NK-92 (cell line): Measurements from ENCODE around the gene CCRL2.
"Not testable (repeated sequence)": the region's sequence is repeated elsewhere in the genome, so short reads cannot be mapped to it uniquely, and the experiment has no call there.

ENCODE experiments used
- DNase-seq: peaks from one replicate; lab custom pipeline; 2025; ENCODE audit not compliant: unreplicated experiment; lab: John Stamatoyannopoulos, UW

CCRL2 gene

DNA sequence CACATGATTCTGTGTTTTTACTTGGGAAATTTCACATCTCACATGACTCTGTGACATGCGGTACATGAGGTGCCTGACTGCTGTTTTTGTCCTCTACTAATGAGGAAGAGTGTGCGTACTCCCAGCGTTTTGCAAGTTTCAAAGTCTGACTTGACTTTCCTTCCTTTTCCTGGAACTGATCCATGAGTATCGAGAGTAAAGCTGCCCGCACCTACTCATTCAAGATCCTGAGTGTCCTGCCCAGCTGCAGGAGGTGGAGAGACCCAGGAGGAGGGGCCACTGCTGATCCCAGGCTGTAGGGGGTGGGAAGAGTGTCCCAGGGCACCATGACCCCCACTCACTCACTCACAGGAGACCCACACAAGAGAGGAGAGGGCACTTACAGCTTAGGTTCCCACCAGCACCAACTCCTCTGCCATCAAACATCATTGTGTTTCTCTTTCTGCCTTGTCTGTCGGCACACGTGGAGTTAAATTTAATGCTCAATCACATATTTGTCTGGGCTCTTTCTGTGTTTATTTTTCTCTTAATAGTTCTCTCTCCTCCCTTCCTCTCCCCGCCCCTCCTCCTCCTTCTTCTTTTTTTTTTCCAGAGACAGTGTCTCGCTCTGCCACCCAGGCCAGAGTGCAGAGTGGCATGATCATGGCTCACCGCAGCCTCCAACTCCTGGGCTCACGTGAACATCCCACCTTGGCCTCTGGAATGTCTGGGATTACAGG lies 1.6 kb upstream of the CCRL2 start:
- no peak for DNase-seq

DNA sequence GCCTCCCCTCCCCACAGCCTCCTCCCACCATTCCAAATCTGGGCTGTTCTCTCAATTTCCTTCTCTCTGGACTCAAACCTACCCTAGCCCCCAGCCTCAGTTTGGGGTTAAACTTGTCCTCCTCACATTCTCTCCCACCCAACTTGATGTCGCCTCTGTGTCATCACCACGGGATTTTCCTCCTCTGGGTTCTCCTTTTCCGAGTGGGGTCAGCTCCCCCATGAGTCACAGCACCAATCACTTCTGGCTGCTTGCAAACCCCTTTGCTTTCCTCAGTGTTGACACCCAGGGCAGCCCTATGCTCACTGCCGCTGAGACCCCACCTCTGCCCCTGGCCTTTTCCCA lies 644 bp upstream of the CCRL2 start:
- no peak for DNase-seq

DNA sequence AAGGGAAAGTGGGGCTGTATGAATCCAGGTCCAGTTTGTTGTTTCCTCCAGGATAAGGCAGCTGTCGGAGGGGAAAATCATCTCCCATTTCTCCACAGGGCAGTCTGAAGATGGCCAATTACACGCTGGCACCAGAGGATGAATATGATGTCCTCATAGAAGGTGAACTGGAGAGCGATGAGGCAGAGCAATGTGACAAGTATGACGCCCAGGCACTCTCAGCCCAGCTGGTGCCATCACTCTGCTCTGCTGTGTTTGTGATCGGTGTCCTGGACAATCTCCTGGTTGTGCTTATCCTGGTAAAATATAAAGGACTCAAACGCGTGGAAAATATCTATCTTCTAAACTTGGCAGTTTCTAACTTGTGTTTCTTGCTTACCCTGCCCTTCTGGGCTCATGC lies 911 bp downstream of the CCRL2 start:
- no peak for DNase-seq

DNA sequence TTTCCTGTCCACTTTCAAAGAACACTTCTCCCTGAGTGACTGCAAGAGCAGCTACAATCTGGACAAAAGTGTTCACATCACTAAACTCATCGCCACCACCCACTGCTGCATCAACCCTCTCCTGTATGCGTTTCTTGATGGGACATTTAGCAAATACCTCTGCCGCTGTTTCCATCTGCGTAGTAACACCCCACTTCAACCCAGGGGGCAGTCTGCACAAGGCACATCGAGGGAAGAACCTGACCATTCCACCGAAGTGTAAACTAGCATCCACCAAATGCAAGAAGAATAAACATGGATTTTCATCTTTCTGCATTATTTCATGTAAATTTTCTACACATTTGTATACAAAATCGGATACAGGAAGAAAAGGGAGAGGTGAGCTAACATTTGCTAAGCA lies 1.8 kb downstream of the CCRL2 start:
- no peak for DNase-seq

DNA sequence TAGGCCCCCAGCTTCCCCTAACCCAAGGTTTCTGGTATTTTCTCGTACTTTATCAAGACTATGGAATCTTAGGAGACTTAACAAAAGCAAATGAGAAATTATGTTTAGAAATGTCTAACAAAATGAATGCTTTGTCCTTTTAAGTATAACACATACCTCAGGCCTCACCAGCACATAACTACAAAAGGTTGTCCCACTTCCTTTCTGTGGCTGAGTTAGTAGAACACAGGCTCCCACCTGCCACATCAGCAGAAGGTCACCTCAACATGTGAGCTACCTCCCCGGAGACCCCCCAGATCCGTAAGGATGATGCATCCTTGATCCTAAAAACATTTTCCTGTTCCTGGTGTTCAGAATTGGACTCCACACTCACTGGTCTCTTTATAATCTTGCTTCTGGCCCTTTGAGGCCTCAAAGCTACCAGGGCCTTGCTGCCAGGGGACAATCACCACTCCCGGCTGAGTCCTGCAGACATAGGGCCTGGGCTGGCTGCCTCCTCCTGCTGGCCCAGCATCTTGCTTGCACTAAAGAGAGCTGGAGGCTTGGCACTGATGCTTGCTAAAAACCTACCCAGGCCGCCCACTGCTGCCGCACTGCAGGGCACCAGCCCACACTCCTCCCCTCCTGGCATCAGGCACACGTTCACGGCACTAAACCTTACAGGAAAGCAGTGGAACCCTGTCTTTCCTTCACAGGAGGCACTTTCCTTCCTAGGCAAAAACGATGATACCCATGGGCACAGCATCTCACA lies 2.9 kb downstream of the CCRL2 start:
- DNase-seq = no peak

DNA sequence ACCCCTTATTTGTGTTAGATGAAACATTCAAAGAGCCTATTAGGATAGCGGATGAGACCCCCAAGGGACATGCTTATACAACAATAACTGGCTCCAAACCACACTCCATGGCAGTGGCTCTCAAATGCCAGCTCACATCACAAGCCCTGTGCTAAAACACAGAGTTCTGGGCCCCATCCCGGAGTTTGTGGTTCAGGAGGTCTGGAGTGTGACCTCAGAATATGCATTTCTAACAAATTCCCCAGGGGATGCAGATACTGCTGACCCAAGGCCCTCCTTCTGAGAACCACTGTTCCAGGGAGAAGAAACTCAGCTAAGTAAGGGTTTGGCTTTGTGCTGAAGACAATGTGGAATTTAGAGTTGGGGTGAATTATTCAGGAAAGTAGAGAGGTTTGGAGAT lies 3.6 kb downstream of the CCRL2 start:
- DNase-seq = no peak

DNA sequence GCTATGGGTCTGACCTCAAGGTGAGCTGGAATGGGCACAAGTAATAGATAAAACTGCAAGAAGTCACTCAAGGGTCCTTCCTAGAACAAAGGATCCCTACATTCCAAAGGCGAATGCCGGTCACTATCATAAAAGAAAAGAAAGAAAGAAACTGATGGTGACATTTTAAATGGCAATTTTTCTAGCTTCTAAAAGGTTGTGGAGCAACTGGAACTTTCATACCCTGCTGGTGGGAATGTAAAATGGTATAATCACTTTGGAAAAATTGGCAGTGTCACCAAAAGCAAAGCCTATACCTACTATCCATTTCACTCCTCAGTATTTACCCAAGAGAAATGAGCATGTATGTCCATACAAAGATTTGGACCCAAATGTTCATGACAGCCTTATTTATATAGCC lies 4.2 kb downstream of the CCRL2 start:
- DNase-seq = no peak

DNA sequence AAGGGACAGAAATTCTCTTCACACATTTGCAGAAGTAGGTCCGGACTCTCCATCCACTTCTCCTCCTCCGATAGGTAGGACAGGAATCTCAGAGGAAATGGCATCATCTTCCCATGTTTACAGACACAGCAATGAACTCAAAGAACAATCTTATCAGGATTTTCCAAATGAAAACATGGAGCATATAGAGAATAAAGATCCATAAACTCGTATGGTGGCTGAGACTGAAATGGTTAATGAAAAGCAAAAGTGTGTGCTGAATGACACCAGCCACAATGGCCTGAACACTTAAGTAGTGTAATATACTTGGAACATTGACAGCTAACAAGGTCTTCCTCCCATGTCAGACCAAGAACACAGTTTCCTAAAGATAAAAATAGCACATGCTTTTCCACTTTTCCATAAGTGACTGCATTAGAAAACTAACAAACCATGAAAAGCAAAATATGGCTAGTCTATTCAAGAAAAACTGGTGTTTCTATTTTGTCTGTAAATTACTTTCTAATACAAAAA lies 5.8 kb downstream of the CCRL2 start:
- no peak for DNase-seq

DNA sequence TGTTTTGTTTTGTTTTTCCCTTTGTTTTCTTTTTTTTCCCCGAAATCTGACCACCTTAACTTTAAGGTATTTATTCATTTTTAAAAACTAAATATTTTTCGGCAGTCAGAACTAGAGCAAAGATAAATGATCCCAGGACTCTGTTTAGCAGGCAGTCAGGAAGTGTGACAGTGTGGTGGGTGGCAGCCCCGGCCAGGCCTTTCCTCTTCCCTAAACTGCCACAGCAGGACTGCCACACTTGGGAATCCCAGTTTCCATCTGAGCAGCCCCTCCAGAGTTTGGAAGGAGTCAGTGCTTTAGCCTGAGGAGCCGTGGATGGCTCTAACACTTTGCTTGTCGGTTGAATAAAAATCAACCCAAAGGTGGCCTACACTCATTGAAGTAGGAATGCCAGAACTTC lies 6.9 kb downstream of the CCRL2 start:
- no peak for DNase-seq

DNA sequence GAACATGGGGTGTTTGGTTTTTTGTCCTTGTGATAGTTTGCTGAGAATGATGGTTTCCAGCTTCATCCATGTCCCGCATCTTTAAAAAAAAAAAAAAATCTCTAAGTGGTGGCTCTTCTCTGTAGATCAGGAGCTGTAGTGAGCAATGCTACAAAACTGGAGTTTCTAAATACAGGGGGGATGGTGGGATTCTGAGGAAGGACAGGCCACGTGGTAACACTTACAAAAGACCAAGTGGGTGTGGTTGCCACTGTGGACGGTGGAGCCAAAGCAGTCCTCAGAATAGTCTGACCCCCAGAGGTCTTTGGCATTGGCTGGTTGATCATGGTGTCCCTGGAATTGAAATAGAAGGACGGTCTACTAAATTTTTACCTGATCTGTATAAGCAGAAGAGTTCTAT lies 7.7 kb downstream of the CCRL2 start:
- DNase-seq = no peak

DNA sequence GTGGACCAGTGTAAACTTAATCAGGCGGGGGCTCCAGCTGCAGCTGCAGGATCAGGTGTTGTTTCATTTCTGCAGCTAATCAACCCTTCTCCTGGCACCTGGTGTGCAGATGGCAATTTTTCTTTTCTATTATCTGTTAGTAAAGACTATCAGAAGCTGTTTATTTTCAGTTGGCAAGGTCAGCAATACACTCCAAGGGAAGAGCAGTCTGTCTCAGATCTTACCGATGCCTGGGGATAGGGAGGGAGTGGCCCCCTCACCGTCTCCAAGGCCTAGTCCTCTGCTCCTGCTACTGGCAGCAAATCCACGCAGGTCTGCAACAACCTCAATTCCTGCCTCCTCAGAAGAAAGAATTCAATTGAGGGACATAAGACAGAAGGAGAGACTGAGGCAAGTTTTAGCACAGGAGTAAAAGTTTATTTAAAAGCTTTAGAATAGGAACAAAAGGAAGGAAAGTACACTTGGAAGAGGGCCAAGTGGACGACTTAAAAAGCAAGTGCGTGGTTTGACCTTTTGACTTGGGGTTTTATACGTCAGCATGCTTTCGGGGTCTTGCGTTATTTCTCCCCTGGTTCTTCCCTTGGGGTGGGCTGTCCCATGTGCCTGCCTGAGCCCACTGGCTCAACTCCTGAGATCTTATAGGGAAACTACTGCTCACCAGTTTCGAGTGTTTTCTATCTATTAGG lies 9.2 kb downstream of the CCRL2 start:
- DNase-seq = no peak

DNA sequence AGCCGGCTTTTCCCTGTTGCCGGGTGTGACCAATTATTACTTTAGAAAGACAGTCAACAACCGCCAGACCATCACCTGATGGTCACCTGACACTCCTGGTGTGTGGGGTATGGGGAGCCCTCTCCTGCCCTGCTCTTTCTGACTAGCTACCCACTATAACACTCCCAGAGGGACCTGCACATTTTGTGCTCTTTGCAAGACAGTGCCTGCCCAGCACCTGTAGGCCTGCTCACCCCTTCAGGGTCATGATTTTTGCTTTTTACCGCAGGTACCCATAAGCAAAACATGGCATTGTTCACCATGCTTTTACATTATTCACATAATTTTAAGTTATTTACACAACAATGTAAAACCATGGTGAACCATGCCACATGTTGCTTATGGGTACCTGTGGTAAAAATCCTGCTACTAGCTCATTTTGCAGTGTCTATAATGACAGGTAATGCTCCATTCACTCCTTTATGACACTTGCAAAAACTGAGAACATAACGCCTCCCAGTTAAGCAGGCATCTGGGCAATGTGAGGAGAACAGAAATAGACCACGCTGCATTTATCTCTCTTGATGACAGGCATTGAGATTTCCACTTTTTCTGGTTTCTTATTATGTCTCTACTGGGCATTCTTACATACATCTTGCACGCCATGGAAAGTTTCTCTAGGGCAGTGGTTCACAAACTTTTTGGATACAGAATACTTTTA lies 9.9 kb downstream of the CCRL2 start:
- DNase-seq = no peak

DNA sequence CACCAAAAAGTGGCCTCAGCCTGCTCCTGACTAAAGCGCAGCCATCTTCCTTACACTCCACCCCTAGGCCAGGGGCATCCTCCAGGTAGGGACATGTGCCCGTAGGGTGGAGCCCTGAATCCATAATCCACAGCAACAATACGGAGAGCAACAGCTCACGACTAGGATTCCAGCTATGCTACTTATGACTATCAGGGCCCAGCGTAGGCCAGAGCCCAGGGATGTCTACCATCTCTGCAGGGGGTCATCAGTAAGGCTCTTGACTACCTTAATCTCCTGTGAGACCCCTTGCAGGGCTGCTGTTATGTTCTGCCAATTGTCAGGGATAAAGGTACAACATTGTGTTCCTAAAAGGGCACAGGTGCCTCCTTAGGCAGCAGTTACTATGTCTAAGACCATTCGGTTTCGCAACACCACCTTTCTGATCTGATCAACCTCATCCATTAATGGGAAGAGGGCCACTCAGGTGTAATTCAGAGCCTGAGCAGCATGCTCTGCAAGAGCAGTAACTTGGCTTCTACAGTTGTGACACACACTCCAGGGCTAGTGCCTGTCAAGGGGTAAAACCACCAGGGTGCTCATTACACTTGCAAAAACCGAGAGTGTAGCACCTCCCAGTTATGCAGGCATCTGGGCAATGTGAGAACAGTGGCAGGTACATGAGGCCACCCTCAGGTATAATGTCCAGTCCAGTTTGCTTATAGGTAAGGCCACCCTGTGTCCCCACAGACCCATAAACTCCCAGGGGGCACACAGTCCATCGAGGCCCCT lies 11.0 kb downstream of the CCRL2 start:
- no peak for DNase-seq

DNA sequence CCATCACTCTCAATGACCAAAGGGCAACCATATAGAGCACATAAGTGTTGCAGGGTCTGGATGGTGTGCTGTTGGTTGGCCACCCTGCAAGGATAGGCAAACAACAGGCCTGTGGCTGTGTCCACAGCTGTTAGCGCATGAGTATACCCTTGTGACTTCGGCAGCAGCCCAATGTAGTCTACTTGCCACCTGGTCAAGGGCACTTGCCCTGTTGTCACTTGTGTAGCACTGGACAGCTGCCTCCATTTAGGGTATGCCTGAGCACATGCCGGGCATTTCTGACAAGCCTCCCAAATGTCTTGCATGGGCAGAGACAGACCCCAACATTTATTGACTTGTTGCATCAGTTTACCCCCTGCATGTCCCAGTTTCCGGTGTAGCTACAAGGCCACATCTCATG lies 12.8 kb downstream of the CCRL2 start:
- no peak for DNase-seq

DNA sequence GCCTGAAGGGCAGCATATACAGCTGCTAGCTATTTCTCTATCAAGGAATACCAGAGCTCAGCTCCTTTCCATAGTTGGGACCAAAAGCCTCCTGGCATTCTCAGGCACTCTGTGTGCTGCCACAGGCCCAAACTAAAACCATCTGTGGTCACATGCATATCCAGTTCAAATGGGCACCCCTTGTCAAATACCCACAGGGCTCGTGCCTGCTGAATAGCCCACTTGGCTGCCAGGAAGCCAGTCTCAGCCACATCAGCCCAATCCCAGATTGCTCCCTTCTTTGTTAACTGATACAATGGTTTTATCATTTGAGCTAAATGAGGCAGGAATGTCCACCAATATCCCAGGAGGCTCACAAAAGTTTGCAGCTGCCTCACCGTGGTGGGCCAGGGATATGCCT lies 13.9 kb downstream of the CCRL2 start:
- DNase-seq = no peak

DNA sequence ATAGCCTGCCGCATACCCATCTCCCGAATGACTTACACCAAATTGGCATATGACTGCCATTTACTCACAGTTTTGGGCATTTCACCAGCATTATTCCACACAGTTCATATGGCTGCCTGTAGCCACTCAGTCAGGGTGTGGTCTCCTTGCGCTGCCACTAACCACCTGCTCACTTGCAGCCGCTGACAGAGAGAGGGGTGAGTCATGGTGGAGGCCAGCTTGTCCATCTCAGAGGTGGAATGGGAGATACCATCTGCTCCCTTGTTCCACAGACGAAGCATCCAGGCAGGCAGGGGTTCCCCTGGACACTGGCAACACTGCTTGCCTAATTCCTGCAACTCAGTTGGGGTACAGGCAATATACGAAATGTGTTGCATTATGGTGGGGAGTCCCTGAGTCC lies 15.6 kb downstream of the CCRL2 start:
- no peak for DNase-seq

DNA sequence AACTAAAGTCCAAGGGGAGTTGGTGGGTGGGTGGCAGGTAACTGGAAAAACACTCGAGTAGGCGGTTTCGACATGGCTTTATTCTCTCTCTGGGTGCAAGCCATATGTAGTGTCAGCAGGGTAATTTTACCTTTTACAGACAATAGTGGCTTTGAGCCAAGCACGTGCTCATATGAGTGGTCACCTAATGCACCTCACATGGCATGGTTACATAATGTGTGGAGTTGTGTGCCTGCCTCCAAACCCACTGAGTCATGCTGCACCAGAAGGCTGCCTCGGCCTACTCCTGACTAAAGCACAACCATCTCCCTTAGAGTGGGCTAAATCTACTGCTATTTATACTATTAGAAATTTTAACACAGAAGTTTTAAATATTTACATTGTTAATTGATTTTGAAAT lies 16.5 kb downstream of the CCRL2 start:
- DNase-seq = no peak

DNA sequence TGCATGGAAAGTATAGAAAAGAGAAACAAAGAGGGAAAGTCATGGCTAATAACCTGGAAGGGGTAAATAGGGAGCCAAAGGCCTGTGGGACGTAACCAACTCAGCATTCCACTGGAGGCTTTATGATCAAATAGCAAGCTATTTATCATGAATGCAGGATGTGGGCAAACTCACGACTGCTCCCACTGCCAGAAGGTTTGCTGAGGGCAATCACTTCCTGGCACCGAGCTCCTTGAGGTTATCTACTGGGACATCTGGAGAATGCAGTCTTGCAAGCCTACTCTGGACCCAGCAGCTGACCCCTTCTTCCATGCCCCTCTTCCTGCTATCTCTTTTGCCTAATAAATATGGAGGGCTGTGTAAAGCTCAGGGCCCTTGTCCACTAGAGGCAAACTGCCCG lies 19.4 kb downstream of the CCRL2 start:
- DNase-seq = not testable (repeated sequence)

DNA sequence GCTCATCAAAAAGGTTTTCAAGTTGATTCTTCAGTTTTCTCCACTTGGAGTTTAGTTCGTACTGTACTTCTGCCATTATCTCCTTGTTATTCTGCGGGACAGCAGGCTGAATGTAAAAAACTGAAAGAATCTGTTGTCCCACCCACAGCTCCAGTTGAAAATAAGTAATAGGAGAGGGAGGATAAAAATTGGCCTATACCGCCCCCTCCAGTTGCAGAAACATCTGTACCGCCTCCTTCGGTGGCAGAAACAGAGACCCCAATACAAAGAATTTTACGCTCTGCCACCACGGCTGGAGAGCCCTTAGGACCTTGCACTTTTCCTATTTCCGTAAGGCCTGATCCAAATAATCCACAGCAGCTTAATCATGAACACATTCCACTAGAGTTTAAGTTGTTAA lies 20.3 kb downstream of the CCRL2 start:
- DNase-seq = not testable (repeated sequence)

DNA sequence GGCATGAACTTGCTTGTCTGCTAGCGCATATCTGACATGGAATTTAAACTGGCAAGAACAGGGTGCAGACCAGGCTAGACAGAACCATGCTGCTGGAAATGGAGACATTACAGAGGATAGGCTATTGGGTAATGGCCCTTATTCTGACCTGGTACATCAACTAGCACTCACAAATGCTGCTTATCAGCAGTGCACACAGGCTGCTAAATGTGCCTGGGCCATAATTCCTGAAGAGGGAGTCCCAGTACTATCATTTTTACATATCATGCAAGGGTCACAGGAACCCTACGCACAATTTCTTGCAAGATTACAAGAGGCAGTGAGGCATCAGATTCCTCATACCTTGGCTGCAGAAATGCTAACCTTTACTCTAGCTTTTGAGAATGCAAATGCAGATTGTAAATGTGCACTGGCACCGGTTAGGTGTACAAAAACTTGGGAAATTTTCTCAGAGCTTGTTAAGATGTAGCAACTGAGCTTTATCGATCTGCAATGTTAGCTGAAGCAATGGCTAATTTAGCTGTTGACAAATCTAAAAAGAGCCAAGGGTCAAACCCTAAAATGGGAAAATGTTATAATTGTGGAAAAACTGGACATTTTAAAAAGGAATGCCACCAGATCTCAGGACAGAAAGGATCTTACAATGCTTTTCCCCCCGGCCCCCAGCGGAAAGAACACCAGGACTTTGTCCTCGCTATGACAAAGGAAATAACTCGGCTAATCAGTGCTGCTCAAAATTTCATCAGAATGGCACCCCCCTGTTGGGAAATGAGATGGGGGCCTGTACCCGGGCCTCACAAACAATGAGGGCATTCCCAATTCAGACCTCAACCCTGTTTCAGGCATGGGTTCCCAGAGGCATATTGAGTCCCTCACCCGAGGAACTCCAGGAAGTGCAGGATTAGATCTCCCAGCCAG lies 21.1 kb downstream of the CCRL2 start:
- no peak for DNase-seq
